ENCODE measurements around the gene TOGARAM2.

DNA sequence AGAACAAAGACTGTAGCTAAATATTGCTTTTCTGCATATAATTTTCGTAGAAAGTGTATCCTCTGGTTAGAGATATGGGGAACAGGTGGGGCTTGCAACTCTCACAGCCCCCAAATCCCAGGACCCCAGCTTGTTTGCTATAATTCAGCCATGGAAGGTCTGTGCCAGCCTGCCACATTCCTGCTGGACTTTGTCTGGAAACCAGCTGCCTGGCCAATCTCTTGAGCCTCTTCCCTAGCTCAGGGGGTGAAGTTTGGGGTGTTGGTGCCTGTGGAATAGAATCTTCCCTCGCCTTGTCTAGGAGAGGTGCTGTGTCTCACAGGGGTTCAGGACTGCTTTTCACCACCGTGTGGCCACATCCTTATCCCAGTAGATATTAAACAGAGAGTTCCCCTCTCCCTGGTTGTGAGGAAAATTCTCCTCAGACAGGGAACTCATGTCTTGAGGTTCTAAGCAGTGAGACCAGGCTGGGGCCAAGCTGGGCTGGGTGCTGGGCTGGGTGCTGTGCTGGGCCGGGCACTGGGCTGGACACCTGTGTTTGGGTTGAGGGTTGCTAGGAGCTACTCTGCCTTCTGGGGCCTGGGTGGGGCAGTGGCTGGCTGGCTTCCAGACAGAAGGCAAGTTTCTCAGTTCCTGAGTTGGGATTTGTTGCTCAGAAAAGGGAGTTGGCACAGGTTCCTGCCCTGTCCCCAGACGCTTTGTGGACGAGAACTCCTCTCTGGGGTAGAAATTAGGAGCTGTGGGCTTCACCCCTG is 12.3 kb downstream of the TOGARAM2 start:
- TF ChIP-seq EP300 (IDR thresholded peaks at IDR 0.05): no peak
- TF ChIP-seq, protein P1, sequence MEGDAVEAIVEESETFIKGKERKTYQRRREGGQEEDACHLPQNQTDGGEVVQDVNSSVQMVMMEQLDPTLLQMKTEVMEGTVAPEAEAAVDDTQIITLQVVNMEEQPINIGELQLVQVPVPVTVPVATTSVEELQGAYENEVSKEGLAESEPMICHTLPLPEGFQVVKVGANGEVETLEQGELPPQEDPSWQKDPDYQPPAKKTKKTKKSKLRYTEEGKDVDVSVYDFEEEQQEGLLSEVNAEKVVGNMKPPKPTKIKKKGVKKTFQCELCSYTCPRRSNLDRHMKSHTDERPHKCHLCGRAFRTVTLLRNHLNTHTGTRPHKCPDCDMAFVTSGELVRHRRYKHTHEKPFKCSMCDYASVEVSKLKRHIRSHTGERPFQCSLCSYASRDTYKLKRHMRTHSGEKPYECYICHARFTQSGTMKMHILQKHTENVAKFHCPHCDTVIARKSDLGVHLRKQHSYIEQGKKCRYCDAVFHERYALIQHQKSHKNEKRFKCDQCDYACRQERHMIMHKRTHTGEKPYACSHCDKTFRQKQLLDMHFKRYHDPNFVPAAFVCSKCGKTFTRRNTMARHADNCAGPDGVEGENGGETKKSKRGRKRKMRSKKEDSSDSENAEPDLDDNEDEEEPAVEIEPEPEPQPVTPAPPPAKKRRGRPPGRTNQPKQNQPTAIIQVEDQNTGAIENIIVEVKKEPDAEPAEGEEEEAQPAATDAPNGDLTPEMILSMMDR (IDR thresholded peaks at IDR 0.05): no peak
- no peak for TF ChIP-seq POLR2AphosphoS5 (IDR thresholded peaks at IDR 0.05)

Data from gastroesophageal sphincter (tissue), 3 donors.